Hepatocyte (in vitro differentiated cells): ENCODE data around the gene CARS1. TPM values are rescaled to one million over a fixed set of nuclear protein-coding genes. Genes with fewer than 3 reads are reported as not detected.

Experiments
- DNase-seq: peaks from one replicate; pipeline ENCODE4 v3.0.0-alpha.2; 2016; ENCODE audit warnings: low spot score
- H2AFZ ChIP-seq: fragments of 200-600 bp; sonication (generic); 2 replicates; pipeline ENCODE4 v1.6.0; 2016; ENCODE audit warnings: antibody characterized with exemption, mild to moderate bottlenecking
- H3K27ac ChIP-seq: fragments of 200-600 bp; sonication (generic); 2 replicates; pipeline ENCODE4 v1.5.1; 2016; ENCODE audit warnings: mild to moderate bottlenecking
- H3K27me3 ChIP-seq: fragments of 200-600 bp; sonication (generic); 2 replicates; pipeline ENCODE4 v1.6.1; 2016
- H3K36me3 ChIP-seq: fragments of 200-600 bp; sonication (generic); replicated peaks from 2 replicates; pipeline ENCODE4 v1.5.1; 2016; ENCODE audit warnings: low read depth; ENCODE audit not compliant: insufficient read depth
- H3K4me1 ChIP-seq: fragments of 200-600 bp; sonication (generic); 2 replicates; pipeline ENCODE4 v1.5.1; 2016; ENCODE audit warnings: mild to moderate bottlenecking, moderate library complexity; ENCODE audit not compliant: insufficient read depth
- H3K4me2 ChIP-seq: fragments of 200-600 bp; sonication (generic); 2 replicates; pipeline ENCODE4 v1.6.0; 2016
- H3K4me3 ChIP-seq: fragments of 200-600 bp; sonication (generic); 2 replicates; pipeline ENCODE4 v1.5.1; 2016; ENCODE audit warnings: mild to moderate bottlenecking
- H3K79me2 ChIP-seq: fragments of 200-600 bp; sonication (generic); 2 replicates; pipeline ENCODE4 v1.6.0; 2017; ENCODE audit warnings: mild to moderate bottlenecking
- H3K9me2 ChIP-seq: fragments of 200-600 bp; sonication (generic); replicated peaks from 2 replicates; pipeline ENCODE4 v1.6.0; 2017; ENCODE audit warnings: mild to moderate bottlenecking; ENCODE audit not compliant: insufficient read depth
- H3K9me3 ChIP-seq: fragments of 200-600 bp; sonication (generic); 2 replicates; pipeline ENCODE4 v1.5.1; 2016; ENCODE audit warnings: low read depth, mild to moderate bottlenecking
- H4K20me1 ChIP-seq: fragments of 200-600 bp; sonication (generic); 2 replicates; pipeline ENCODE4 v1.6.0; 2016; ENCODE audit warnings: mild to moderate bottlenecking; ENCODE audit not compliant: insufficient read depth, poor library complexity, severe bottlenecking
- EZH2 ChIP-seq: fragments of 200-600 bp; sonication (generic); IDR thresholded peaks from 2 replicates; pipeline ENCODE4 v1.6.1; 2016; ENCODE audit warnings: antibody characterized with exemption, mild to moderate bottlenecking, borderline replicate concordance
- EZH2phosphoT487 ChIP-seq: fragments of 200-600 bp; sonication (generic); IDR thresholded peaks from one replicate; pipeline ENCODE4 v1.6.1; 2018; ENCODE audit warnings: antibody characterized with exemption, mild to moderate bottlenecking, low read depth, moderate library complexity; ENCODE audit not compliant: unreplicated experiment, severe bottlenecking
- WGBS: methylation state at CpG from one replicate; pipeline ENCODE4 v1.1.6; 2016; ENCODE audit warnings: low lambda C conversion rate; ENCODE audit errors: missing lambda C conversion rate; 5-methylcytosine and 5-hydroxymethylcytosine counted together
- polyA plus RNA-seq: library from polyadenylated mRNA; unstranded; fragments of >200 nt; fragmentation: Nextera tagmentation; extraction: Ambion mirVana; gene quantifications from 2 replicates; pipeline ENCODE4 v1.2.1, GENCODE V29; 2016
- total RNA-seq: library from RNA; depleted of rRNA; stranded (reverse); fragments of >200 nt; gene quantifications from 2 replicates; pipeline ENCODE4 v1.2.3, GENCODE V29; 2014
- TF ChIP-seq, protein P1 (sequence below): fragments of 200-600 bp; sonication (generic); IDR thresholded peaks from 2 replicates; pipeline ENCODE4 v1.5.1; 2016; ENCODE audit warnings: antibody characterized with exemption, mild to moderate bottlenecking; ENCODE audit not compliant: poor library complexity

The CARS1 gene
- total and polyA plus RNA-seq, 2 experiments from 2014 or later: 35.5 to 42.0 TPM

DNA sequence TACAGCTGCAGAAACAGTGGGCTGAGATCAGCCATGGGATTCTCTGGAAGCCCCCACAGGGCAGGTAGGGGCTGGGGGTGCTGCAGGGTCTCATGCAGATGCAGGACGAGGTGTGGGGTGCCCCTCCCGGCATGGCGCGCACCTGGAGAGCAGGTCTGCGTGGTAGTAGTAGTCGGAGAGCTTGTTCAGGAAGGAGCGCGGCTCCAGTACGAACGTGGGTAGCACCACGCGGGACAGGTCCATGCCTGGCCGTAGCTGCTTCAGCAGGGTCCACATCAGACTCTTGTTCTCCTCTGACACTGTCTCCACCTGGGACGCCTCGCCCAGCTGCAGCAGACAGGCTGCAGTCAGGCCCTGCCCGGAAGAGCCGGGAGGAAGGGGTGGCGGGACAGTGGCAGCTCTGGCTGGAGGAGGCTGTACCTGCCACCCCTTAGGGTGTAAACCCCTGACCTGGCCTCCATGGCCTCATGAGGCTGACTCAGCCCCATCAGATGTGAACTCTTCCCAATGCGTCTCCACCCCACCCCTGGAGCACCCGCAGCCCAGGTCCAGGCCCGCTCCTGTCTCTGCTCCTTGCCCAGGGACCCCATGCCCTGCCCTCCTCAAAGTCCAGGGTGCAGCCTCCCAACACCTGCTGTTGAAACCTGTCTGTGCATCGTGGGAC lies 47.0 kb upstream of the CARS1 start:
- 96% methylated on average over 22 of the region's 22 CpGs for WGBS
- Histone ChIP-seq H3K9me2 (no peaks in the 10 kb centered on the region), H2AFZ (no peak overlapping the region), H3K9me3 (no peaks in the 10 kb centered on the region), H3K36me3 (no peaks in the 10 kb centered on the region), H3K4me2 (no peak overlapping the region), H3K4me3 (no peak overlapping the region), H3K79me2 (no peaks in the 10 kb centered on the region), H3K27me3 (no peaks in the 10 kb centered on the region), H3K4me1 (no peaks in the 10 kb centered on the region), H4K20me1 (no peaks in the 10 kb centered on the region), H3K27ac (no peak overlapping the region)
- TF ChIP-seq EZH2: no peak
- TF ChIP-seq, protein P1, sequence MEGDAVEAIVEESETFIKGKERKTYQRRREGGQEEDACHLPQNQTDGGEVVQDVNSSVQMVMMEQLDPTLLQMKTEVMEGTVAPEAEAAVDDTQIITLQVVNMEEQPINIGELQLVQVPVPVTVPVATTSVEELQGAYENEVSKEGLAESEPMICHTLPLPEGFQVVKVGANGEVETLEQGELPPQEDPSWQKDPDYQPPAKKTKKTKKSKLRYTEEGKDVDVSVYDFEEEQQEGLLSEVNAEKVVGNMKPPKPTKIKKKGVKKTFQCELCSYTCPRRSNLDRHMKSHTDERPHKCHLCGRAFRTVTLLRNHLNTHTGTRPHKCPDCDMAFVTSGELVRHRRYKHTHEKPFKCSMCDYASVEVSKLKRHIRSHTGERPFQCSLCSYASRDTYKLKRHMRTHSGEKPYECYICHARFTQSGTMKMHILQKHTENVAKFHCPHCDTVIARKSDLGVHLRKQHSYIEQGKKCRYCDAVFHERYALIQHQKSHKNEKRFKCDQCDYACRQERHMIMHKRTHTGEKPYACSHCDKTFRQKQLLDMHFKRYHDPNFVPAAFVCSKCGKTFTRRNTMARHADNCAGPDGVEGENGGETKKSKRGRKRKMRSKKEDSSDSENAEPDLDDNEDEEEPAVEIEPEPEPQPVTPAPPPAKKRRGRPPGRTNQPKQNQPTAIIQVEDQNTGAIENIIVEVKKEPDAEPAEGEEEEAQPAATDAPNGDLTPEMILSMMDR: no peak
- no peak for TF ChIP-seq EZH2phosphoT487
- DNase-seq: no peak

DNA sequence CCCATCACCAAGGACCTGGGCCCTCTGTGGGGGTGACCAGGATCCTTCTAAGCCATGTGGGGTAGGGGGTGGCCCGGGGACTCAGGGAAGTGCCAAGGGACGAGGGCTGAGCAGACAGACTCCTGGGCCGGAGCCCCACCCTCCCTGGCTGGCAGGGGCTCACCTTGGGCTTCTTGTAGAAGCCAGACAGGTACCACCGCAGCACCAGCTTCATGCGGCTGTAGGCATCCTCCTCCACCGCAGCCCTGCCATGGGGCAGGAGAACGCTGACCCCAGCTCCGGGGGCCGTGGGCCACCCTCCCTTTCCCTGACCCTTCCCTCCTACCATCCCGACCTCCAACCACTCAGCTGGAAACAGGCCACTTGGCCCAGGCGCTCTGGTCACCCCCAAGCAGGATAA lies 45.9 kb upstream of the CARS1 start:
- Histone ChIP-seq H3K4me1 (no peaks in the 10 kb centered on the region), H3K27ac (no peak overlapping the region), H3K27me3 (no peaks in the 10 kb centered on the region), H3K79me2 (no peaks in the 10 kb centered on the region), H3K4me3 (no peak overlapping the region), H3K9me3 (no peaks in the 10 kb centered on the region), H3K4me2 (no peak overlapping the region), H3K36me3 (no peaks in the 10 kb centered on the region), H3K9me2 (no peaks in the 10 kb centered on the region), H2AFZ (no peak overlapping the region), H4K20me1 (no peaks in the 10 kb centered on the region)
- DNase-seq: no peak
- WGBS: 92% methylated on average over 11 of the region's 11 CpGs
- TF ChIP-seq EZH2phosphoT487 (no peak), EZH2 (no peak)
- TF ChIP-seq, protein P1: no peak

DNA sequence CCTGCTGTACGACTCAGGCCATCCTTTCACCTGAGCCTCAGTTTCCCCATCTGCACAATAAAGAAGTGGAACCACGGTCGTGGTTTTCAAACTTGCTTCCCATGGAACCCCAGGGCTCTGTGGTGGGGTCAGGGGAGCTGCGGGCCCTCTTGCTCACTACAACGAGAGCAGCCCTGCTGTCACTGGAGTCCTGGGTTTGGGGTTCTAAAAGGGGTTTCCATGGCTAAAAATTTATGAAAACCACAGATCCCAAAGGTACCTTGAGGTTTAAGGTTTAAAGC lies 45.4 kb upstream of the CARS1 start:
- 92% methylated on average over 5 of the region's 5 CpGs for WGBS
- H3K79me2 ChIP-seq: no peaks in the 10 kb centered on the region
- H3K4me3 ChIP-seq: no peak overlapping the region
- no peak overlapping the region for H3K27ac ChIP-seq
- no peaks in the 10 kb centered on the region for H3K4me1 ChIP-seq
- H2AFZ ChIP-seq: no peak overlapping the region
- no peak overlapping the region for H3K4me2 ChIP-seq
- DNase-seq: no peak
- TF ChIP-seq EZH2phosphoT487: no peak
- TF ChIP-seq, protein P1: no peak
- TF ChIP-seq EZH2: no peak
- no peaks in the 10 kb centered on the region for H3K9me2 ChIP-seq
- H3K36me3 ChIP-seq: no peaks in the 10 kb centered on the region
- H3K9me3 ChIP-seq: no peaks in the 10 kb centered on the region
- H3K27me3 ChIP-seq: no peaks in the 10 kb centered on the region
- no peaks in the 10 kb centered on the region for H4K20me1 ChIP-seq
